Central memory CD4-positive, alpha-beta T cell (primary cell): ENCODE data around the gene ZDHHC14.
A peak's percentile ranks its signal among the peaks of the same experiment; 100 is the strongest.
"Not testable (repeated sequence)": the region's sequence is repeated elsewhere in the genome, so short reads cannot be mapped to it uniquely, and the experiment has no call there.

Source experiments
- DNase-seq: peaks from one replicate; pipeline ENCODE4 v3.0.0; 2022

Gene ZDHHC14

GRCh38 chr6:157449610-157450009 is 68.6 kb downstream of the ZDHHC14 start:
- no peak for DNase-seq

DNA sequence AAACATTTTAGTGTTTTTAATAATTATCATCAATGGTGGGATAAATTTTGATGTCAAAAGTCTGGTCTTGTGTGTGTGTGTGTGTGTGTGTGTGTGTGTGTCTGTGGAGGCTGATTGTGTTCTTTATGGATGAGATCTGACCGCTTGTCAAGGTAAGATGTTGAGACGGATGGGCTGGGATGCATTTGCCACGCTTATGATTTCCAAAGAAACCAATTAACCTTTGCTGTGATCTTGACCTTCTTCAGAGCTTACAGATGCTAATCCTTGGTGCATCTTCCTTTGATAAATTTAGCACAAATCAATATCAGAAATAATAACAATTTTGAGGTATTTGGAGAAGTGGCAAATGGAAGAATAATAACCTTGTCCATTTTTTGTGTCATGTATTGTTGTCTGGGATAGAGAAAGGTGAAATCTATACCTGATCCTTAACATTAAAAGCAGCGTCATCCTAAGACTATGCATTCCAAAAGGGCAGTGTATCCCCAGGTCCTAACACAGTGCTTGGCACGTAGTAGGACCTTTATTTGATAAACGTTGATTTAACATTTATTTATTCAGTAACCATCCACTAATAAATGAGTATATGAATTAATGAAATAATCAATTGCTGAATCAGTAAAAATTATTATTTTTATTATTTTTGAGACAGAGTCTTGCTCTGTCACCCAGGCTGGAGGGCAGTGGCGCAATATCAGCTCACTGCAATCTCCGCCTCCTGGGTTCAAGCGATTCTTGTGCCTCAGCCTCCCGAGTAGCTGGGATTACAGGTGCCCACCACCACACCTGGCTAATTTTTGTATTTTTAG is 70.1 kb downstream of the ZDHHC14 start:
- no peak for DNase-seq

DNA sequence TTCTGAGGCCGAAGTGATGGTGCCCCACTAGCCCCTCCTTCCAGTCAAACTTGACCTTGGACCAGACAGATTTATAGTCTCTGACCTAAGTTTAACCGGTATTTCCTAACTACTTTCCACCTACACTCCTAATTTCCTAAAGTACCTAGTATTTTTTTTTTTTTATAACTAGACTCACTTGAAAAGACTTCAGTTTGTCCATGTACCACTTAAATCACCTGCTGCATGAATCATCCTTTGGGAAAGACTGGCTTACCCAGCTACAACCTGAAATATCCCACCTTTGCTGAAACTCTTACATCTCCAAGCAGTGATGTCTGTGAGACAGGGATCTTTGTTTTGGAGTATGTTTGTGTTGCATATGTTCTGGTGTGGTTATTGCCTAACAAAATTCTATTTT is 71.1 kb downstream of the ZDHHC14 start:
- no peak for DNase-seq

DNA sequence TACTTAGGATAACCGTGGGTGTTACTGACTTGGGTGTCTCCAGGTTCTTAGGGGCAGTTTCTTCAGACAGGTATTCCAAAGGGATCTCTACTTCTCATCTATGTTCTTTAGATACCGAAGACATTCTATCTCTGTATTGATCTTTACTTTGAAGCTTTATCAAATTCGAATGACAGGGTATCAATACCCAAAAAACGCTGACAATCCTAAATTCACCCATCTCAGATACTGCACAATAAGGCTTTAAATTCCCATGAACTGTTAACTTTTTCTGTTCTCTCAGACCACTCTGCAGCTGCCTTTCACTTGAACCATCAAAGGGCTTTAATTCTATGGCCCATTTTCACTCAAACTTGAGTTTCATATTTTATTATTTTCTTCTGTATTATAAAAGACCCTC is 72.1 kb downstream of the ZDHHC14 start:
- no peak for DNase-seq

GRCh38 chr6:157453978-157454377 is 73.0 kb downstream of the ZDHHC14 start:
- no peak for DNase-seq

DNA sequence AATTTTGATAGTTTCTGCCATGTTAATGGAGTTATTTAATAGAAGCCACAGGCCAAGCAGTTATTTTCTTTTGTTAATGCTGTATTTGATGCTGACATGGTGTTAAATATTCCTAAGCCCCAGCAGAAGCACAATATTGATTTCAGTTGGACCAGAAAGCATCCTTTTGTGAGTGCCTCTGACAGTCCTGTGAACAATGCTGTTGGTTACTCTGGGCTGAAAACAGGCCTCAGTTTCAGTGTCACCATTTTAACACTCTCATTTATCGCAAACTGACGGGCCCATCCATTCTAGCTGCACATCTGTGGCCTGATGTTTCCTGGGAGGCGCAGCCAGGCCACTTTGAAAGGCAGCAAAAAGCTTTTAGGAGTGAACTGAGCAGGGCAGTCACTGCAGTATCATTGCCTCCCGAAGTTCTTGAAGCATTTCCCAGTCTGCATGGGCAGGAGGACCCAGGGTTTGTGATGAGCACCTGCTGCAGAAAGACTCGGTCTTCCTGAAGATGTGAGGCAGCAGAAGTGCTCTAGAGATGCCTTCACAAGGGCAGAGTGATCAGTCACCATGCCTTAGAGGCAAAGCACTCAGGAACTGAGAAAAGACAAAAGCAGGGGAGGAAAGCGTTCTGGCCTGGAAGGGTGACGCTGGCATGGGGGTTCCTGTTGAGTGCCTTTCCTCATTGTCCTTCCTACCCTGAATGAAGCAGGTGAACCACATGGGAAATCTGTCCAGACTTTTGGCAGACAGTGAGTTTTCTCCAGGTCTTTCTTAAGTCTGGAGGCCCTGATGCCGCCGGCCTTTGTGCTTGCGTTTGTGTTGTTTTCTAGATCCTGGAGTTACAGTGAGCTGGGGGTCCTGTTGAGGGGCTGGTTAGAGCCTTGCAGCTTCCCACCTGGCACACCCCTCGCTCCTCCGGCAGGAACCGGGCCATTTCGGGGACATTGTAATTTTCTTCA is 74.0 kb downstream of the ZDHHC14 start:
- no peak for DNase-seq

GRCh38 chr6:157455731-157456523 is 74.9 kb downstream of the ZDHHC14 start:
- DNase-seq = no peak

DNA sequence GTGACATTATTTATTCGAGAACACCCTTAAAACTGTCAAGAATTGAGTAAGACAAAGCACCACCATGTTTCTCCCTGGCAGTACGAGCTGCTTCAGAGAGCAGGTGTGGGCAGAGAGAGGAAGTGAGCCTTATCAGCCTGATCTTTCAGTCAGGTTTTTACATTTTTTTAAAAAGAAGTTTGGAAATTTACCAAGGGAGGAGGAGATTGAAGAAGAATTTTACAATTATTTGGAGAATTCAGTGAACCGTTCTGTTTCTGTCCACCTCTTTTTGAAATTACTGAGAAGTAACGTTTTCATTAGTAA is 75.5 kb downstream of the ZDHHC14 start:
- DNase-seq = peak; percentile 1

DNA sequence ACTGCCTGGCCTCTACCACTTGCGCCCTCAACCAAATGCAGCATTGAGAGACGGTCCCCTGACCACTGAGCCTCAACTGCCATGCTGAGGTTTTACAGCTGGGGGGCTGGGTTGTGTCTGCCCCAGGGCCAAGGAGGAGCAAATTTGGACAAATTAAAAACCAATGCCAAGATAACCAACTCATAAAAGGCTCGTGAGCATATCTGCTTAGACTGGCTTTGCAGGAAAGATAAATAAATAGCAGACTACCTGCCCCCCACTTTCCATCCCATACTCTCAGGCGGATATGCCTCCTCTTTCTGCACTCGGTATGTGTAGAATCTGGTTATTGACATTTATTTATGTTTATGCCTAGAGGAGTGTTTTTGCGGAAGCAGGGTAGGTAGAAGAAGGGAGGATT is 76.8 kb downstream of the ZDHHC14 start:
- no peak for DNase-seq

DNA sequence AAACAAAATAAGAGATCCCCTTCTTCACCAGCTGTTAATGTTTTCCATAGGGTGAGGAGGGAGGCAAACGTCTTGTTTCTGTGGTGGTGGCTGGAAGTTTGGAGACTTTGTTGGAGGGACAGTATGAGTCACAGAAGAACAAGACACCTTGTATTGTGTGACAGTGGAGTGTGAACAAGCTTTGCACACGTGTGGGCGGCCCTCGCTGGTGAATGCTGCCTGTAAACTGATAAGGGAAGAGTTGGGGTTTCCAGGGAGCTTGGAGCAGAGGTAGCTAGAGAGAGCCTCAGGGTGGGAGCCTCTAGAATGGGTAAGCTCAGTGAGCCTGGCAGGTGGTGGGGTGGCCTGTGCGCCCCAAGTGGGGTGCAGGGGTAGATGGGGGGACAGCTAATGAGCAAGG is 78.3 kb downstream of the ZDHHC14 start:
- DNase-seq = no peak

DNA sequence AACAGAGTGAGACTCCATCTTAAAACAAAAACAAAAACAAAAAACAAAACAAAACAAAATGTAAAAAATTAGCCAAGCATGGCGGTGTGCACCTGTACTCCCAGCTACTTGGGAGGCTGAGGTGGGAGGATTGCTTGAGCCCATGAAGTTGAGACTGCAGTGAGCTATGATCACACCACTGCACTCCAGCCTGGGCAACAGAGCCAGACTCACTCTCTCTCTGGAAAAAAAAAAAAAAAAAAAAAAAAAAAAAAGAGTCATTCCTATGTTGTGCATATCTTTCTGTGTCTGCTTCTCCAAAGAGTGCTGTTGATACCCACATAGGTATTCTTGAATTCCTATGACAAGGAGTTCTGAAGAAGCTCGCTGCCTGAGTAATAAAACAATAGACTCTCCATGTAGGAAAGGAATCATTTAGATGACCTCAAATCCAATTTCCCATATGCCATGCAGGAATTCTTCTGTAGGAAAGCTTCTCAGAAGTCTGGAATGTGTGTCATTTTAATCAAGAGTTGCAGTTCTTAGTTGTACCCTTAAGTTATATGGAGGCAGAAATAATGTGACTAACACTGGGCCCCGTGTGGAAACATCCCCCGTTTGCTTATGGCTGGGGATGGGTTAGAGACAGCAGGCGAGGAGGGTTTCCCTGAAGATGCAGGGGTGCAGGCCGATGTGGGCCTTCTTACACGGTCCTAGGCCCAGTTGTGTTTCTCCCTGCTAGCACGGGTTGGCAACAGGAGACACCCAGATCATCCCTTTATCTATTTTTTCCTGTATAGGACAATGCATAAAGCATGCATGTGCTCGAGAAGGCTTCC is 79.4 kb downstream of the ZDHHC14 start:
- no peak for DNase-seq

DNA sequence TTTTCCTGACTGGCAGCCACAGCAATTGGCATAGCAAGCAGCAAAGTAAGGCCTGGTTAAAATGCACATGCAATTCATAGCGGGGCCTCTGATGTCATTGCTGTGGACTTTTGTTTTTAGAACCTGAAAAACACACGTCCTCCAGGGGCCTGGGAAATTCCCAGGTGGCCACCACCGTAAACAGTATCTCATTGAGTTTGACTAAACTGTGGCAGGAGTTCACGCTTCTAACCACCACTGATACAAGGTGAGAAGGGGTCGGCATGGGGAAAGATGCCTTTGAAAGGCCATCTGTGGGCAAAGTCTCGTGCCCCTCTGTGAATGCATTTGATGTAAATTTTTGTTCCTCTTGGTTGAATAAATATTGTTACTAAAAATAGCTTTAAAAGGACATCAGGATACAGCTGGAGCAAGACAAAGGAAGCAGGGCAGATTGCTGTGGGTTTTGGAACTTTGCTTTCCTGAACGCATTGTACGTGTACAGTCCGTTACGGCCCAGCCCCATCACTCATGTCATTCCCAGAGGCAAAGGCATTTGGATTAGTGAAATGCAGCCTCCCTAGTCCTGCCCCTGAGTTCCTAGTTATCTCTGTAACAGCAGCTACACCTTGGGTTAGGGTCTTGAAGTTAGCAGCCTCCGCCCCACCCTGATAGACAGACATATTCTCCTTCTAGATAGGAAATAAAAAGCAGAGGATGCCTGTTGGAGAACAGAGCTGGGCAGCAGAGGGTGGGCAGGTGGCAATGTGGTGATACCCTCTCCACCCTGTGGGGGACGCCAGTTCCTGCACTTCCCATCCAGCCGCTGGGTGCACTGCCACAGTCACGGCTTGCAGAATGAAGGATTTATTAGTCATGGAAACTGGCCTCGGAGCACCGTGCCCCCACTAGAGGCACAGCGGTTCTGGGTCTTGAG is 80.3 kb downstream of the ZDHHC14 start:
- DNase-seq = peak; percentile 12

GRCh38 chr6:157462956-157463742 is 82.2 kb downstream of the ZDHHC14 start:
- no peak for DNase-seq

- DNase-seq = not testable (repeated sequence)
Measured at GRCh38 chr6:157463743-157464135, 82.7 kb downstream of the ZDHHC14 start.

DNA sequence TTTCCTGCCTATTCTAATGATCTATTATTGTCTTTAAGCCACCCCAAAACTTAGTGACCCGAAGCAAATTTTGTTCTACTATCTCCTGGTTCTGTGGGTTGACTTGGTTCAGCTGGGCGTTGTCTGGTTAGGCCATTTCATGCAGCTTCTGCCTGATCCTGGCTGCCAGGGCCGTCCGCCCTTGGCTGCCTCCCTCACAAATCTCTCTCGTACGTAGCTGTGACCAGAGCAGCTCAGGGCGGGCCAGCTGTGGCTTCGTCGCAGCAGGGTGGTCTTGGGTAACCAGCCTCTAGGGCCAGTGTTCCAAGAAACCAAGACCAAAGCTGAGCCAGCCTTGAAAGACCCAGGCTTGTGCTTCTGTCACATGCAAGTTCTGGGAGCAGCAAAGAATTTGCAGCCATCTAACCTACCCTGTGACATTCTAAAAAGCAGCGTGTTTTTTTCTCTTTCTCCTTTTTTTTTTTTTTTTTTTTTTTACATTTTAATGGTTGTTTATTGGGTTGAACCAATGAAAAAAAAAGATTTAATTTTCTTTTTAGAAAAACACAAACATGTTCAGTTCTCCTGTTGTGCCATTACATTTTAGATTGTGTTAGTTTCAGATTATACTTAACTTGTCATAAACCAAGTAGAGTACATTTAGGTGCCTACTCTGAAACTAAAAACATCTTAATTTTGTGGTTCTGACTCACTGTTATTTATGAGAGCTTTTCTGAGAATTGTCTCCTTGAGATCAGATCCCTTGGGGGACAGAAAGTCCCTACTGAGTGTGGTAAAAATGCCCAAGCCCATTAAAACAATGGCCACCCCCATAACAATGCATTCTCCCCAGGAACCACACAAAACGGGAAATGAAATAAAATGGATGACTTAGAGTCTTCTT is 83.9 kb downstream of the ZDHHC14 start:
- no peak for DNase-seq

DNA sequence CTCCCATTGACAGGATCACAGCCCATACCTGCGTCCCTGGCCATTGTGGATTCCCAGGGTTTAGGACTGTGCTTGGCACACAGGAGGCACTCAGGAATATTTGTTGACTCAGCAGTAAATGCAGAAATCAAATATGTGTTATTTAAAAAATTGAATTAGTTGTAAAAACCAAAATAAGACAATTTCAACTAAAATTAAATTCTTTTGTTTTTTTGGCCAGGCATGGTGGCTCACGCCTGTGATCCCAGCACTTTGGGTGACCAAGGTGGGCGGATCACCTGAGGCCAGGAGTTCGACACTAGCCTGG is 85.3 kb downstream of the ZDHHC14 start:
- DNase-seq = no peak

DNA sequence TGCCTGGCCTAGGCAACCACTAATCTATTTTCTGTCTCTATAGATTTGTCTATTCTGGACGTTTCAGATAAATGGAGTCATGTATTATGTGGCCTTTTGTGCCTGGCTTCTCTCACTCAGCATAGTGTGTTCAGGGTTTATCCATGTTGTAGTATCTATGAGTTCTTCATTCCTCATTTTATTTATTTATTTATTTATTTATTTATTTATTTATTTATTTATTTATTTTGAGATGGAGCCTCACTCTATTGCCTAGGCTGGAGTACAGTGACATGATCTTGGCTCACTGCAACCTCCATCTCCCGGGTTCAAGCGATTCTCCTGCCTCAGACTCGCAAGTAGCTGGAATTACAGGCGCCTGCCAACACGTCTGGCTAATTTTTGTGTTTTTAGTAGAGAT is 86.3 kb downstream of the ZDHHC14 start:
- DNase-seq = not testable (repeated sequence)

GRCh38 chr6:157468054-157468453 is 87.1 kb downstream of the ZDHHC14 start:
- no peak for DNase-seq

DNA sequence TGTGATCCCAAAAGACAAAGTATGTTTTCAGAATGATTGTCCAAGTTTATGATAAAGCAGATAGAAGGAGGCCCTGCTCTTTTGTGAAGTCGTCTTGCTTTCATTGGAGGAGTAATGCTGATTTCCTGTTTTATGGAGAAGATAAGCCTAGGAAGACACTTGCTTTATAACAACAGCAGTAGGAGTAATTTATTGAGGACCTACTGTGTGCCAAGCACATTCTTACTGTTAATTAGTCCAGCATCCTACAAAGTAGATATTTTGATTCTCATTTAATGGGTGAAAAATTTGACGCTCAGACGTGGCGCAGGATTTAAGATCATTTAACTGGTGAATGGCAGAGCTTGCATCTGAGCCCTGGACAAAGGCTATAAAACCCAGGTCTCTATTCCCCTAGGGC is 87.6 kb downstream of the ZDHHC14 start:
- no peak for DNase-seq

DNA sequence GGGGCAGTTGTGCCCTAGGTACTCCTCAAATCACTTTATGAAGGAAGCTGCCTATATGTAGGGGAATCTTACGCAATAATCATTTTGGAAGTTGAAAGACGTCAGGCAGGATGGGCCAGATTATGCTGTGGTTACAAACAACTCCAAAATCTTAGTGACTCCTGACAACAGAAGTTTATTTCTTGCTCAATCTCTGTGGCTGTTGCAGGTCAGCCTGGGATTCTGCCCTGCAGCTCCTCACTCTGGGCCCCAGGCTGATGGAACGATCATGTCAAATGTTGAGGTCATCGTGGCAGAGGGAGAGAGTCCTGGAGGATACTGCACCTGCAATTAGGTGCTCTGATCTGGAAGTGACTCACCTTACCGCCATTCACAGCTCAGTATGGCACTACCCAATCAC is 88.4 kb downstream of the ZDHHC14 start:
- no peak for DNase-seq
